IMR-90 (cell line): Measurements from ENCODE around the gene SYT11. TPM values are rescaled to one million over a fixed set of nuclear protein-coding genes. Genes with fewer than 3 reads are reported as not detected.

Experiments used
- ATAC-seq: fragments of 200-7000 bp; cut with Tn5 transposase; 2 replicates; pipeline ENCODE4 v1.9.1; 2020; ENCODE audit warnings: low read depth, mild to moderate bottlenecking, moderate library complexity
- BruUV-seq: library from RNA; stranded (reverse); fragments of 400-500 nt; replicated peaks from 2 replicates; lab custom pipeline; 2021; lab: Mats Ljungman, UMichigan
- CTCF ChIA-PET: fragments of 300-600 bp; formaldehyde crosslinking; extraction: SDS; loops from one replicate; lab custom pipeline; 2021; ENCODE audit warnings: antibody characterized with exemption; lab: Yijun Ruan, JAX
- POLR2A ChIA-PET: fragments of 300-600 bp; sonication (Branson Sonifier 250); formaldehyde crosslinking; loops from one replicate; lab custom pipeline; 2022; ENCODE audit warnings: antibody characterized with exemption; ENCODE audit not compliant: unreplicated experiment; lab: Charles Lee
- DNase-seq: peaks from one replicate; pipeline ENCODE4 v3.0.0; 2013
- H2AFZ ChIP-seq: replicated peaks from 2 replicates; pipeline ENCODE3; 2013; ENCODE audit warnings: low read length, mild to moderate bottlenecking; ENCODE audit not compliant: poor library complexity
- H2AK5ac ChIP-seq: 2 replicates; pipeline ENCODE4 v1.6.1; 2013; ENCODE audit warnings: low read depth, low read length, inconsistent platforms
- H2AK9ac ChIP-seq: replicated peaks from 2 replicates; pipeline ENCODE3; 2013; ENCODE audit warnings: mild to moderate bottlenecking, low read depth, low read length, moderate library complexity; ENCODE audit not compliant: poor library complexity
- H2BK120ac ChIP-seq: 2 replicates; pipeline ENCODE4 v1.6.1; 2013; ENCODE audit warnings: low read depth, low read length, inconsistent platforms
- H2BK15ac ChIP-seq: 3 replicates; pipeline ENCODE4 v1.6.1; 2013; ENCODE audit warnings: low read depth, low read length, inconsistent platforms
- H2BK20ac ChIP-seq: 2 replicates; pipeline ENCODE4 v1.6.1; 2013; ENCODE audit warnings: low read depth, mild to moderate bottlenecking, inconsistent platforms, low read length, moderate library complexity
- H2BK5ac ChIP-seq: 2 replicates; pipeline ENCODE4 v1.6.1; 2013; ENCODE audit warnings: mild to moderate bottlenecking, low read depth, low read length, inconsistent platforms; ENCODE audit not compliant: poor library complexity, severe bottlenecking
- H3K14ac ChIP-seq: replicated peaks from 2 replicates; pipeline ENCODE4 v1.6.1; 2013; ENCODE audit warnings: low read depth, low read length, inconsistent platforms
- H3K18ac ChIP-seq: 2 replicates; pipeline ENCODE4 v1.6.1; 2013; ENCODE audit warnings: low read depth, low read length, control low read depth
- H3K23ac ChIP-seq: 2 replicates; pipeline ENCODE4 v1.6.1; 2013; ENCODE audit warnings: low read depth, low read length, inconsistent platforms
- H3K27ac ChIP-seq: 2 replicates; pipeline ENCODE4 v1.5.1; 2013; ENCODE audit warnings: mild to moderate bottlenecking, control low read depth, low read length; ENCODE audit not compliant: insufficient read depth
- H3K27me3 ChIP-seq: 2 replicates; pipeline ENCODE4 v1.6.1; 2013; ENCODE audit warnings: low read length; ENCODE audit not compliant: control insufficient read depth, insufficient read depth
- H3K36me3 ChIP-seq: 2 replicates; pipeline ENCODE4 v1.6.1; 2013; ENCODE audit warnings: low read length, mixed read lengths; ENCODE audit not compliant: control insufficient read depth, insufficient read depth
- H3K4ac ChIP-seq: 2 replicates; pipeline ENCODE4 v1.6.1; 2013; ENCODE audit warnings: low read depth, low read length, inconsistent platforms
- H3K4me1 ChIP-seq: 2 replicates; pipeline ENCODE4 v1.6.1; 2013; ENCODE audit warnings: low read length, mixed read lengths; ENCODE audit not compliant: control insufficient read depth, insufficient read depth
- H3K4me2 ChIP-seq: 2 replicates; pipeline ENCODE4 v1.6.1; 2013; ENCODE audit warnings: low read depth, mild to moderate bottlenecking, control low read depth, low read length, moderate library complexity
- H3K4me3 ChIP-seq: 2 replicates; pipeline ENCODE4 v1.5.1; 2013; ENCODE audit warnings: low read depth, mild to moderate bottlenecking, control low read depth, low read length, moderate library complexity; ENCODE audit not compliant: insufficient read depth
- H3K56ac ChIP-seq: 2 replicates; pipeline ENCODE4 v1.6.1; 2013; ENCODE audit warnings: low read length, inconsistent platforms; ENCODE audit not compliant: insufficient read depth; ENCODE audit errors: extremely low read depth
- H3K79me1 ChIP-seq, 2 experiments: 2 replicates each; pipeline ENCODE4 v1.6.1; 2013; ENCODE audit warnings: low read length in 2 of 2, inconsistent platforms in 1 of 2, low read depth in 1 of 2
- H3K9ac ChIP-seq: 2 replicates; pipeline ENCODE4 v1.6.1; 2013; ENCODE audit warnings: low read depth, low read length, control low read depth
- H3K9me1 ChIP-seq: 2 replicates; pipeline ENCODE4 v1.6.1; 2013; ENCODE audit warnings: low read length, inconsistent platforms; ENCODE audit not compliant: insufficient read depth
- H3K9me3 ChIP-seq: 2 replicates; pipeline ENCODE4 v1.6.1; 2013; ENCODE audit warnings: low read length; ENCODE audit not compliant: control insufficient read depth, insufficient read depth
- H4K20me1 ChIP-seq: 2 replicates; pipeline ENCODE4 v1.6.1; 2013; ENCODE audit warnings: low read length, inconsistent platforms; ENCODE audit not compliant: insufficient read depth
- H4K5ac ChIP-seq: 2 replicates; pipeline ENCODE4 v1.6.1; 2013; ENCODE audit warnings: mild to moderate bottlenecking, low read depth, low read length, control low read depth
- H4K8ac ChIP-seq, 2 experiments: 2 replicates each; pipeline ENCODE4 v1.6.1; 2013; ENCODE audit warnings: low read depth in 2 of 2, low read length in 2 of 2, control low read depth in 1 of 2, inconsistent platforms in 1 of 2
- H4K91ac ChIP-seq: 2 replicates; pipeline ENCODE4 v1.6.1; 2013; ENCODE audit warnings: low read depth, low read length, inconsistent platforms; ENCODE audit not compliant: insufficient read depth
- CEBPB ChIP-seq: IDR thresholded peaks from 2 replicates; pipeline ENCODE4 v1.6.1; 2012; ENCODE audit warnings: low read depth, low read length, improper control_type of control experiment
- POLR2A ChIP-seq: IDR thresholded peaks from 2 replicates; pipeline ENCODE4 v1.6.1; 2012; ENCODE audit warnings: mild to moderate bottlenecking, low read depth, low read length
- WGBS, 2 experiments: methylation state at CpG; one replicate each; pipeline versions ENCODE4 v1.1.5 to v1.1.7; 2013; ENCODE audit warnings: missing lambda C conversion rate in 2 of 2; ENCODE audit not compliant: insufficient read length in 1 of 2; ENCODE audit errors: extremely low coverage in 2 of 2; 5-methylcytosine and 5-hydroxymethylcytosine counted together
- dilution Hi-C: fragments of 300-500 bp; cut with HindIII; formaldehyde crosslinking; loops from one replicate; pipeline ENCODE4 v1.14.3; 2018; ENCODE audit warnings: low sequenced_read_pairs; ENCODE audit not compliant: unreplicated experiment
- in situ Hi-C: fragments of 300-500 bp; cut with MboI; formaldehyde crosslinking; loops from 3 replicates; pipeline ENCODE4 v1.14.3; 2019; ENCODE audit warnings: low sequenced_read_pairs, inconsistent platforms, mixed read lengths
- intact Hi-C: fragments of 100-400 bp; cut with micrococcal nuclease; formaldehyde crosslinking; loops from 2 replicates; pipeline ENCODE4 v1.10.0; 2022
- polyA plus RNA-seq, 3 experiments: library from polyadenylated mRNA; depleted of rRNA; stranded (reverse); fragments of >200 nt; gene quantifications; 2 replicates each; pipeline ENCODE4 v1.2.3, GENCODE V29; 2012; ENCODE audit warnings: low replicate concordance in 1 of 3
- total RNA-seq: library from RNA; depleted of rRNA; stranded (reverse); fragments of >200 nt; gene quantifications from 2 replicates; pipeline ENCODE4 v1.2.3, GENCODE V29; 2012

The SYT11 gene
- total and polyA plus RNA-seq, 2 of the 4 experiments (the other 2 are of a cell fraction), result 22.9 to 43.7 TPM

DNA sequence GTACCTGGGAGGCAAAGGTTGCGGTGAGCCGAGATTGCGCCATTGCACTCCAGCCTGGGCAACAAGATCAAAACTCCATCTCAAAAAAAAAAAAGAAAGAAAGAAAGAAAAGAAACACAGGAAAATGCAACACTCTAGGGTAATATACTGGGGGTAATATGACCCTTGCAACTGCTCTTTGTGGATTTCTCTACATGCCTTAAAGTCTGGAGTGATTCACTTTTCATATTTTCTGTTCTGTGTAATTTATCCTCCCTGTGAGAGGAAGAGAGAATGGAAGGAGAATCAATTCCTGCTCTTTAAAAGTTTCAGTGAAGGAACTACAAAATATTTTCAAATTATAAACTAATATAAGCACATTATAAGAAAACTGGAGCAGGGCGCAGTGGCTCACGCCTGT lies 29.1 kb downstream of the SYT11 start:
- no peak overlapping the region for H2BK15ac ChIP-seq
- H2BK5ac ChIP-seq, result peak overlapping the region; percentile 60
- H2BK20ac ChIP-seq, result no peak overlapping the region
- TF ChIP-seq POLR2A (no peak), CEBPB (no peak)
- no TSS peak for BruUV-seq
- DNase-seq (peak; percentile 55), ATAC-seq (peak; percentile 32)
- H3K4ac ChIP-seq, result no peak overlapping the region
- H3K4me1 ChIP-seq, result peaks cover 25% of the 10 kb centered on the region
- POLR2A ChIA-PET, result no interaction called here
- intact Hi-C loops, result no loop called here
- no peaks in the 10 kb centered on the region for H3K27me3 ChIP-seq
- H3K4me3 ChIP-seq, result no peak overlapping the region
- H3K79me1 ChIP-seq, result peaks cover 0 to 9% of the 10 kb centered on the region in 2 experiments; a peak in 2 of 4 replicates
- no peaks in the 10 kb centered on the region for H3K9me3 ChIP-seq
- H3K14ac ChIP-seq, result no peak overlapping the region
- in situ Hi-C loops, result no loop called here
- H2AFZ ChIP-seq, result no peak overlapping the region
- WGBS, 2 experiments, result no CpG with 5 or more reads among the region's 5 CpGs
- no peak overlapping the region for H4K8ac ChIP-seq
- no peak overlapping the region for H3K4me2 ChIP-seq
- no peak overlapping the region for H3K56ac ChIP-seq
- dilution Hi-C loops, result no loop called here
- H2BK120ac ChIP-seq, result no peak overlapping the region
- CTCF ChIA-PET, result no interaction called here
- H4K20me1 ChIP-seq, result no peaks in the 10 kb centered on the region; the same call in 1 of the 2 replicates
- peak overlapping the region; percentile 68; the same call in 1 of the 2 replicates for H3K27ac ChIP-seq
- no peak overlapping the region for H4K5ac ChIP-seq
- H3K23ac ChIP-seq, result no peak overlapping the region
- no peak overlapping the region for H3K9ac ChIP-seq
- no peaks in the 10 kb centered on the region for H3K36me3 ChIP-seq
- no peak overlapping the region for H2AK9ac ChIP-seq
- H3K18ac ChIP-seq, result no peak overlapping the region
- no peak overlapping the region for H2AK5ac ChIP-seq
- H4K91ac ChIP-seq, result no peak overlapping the region
- peaks cover 6% of the 10 kb centered on the region for H3K9me1 ChIP-seq
